Measurements from ENCODE around the gene NECTIN4. TPM values are rescaled to one million over a fixed set of nuclear protein-coding genes. Genes with fewer than 3 reads are reported as not detected.

Gene NECTIN4
- total and polyA plus RNA-seq, 2 of the 8 experiments (the other 6 are each of a cell fraction or from before 2014, with no cell fraction given) = 0.19 to 0.71 TPM

DNA sequence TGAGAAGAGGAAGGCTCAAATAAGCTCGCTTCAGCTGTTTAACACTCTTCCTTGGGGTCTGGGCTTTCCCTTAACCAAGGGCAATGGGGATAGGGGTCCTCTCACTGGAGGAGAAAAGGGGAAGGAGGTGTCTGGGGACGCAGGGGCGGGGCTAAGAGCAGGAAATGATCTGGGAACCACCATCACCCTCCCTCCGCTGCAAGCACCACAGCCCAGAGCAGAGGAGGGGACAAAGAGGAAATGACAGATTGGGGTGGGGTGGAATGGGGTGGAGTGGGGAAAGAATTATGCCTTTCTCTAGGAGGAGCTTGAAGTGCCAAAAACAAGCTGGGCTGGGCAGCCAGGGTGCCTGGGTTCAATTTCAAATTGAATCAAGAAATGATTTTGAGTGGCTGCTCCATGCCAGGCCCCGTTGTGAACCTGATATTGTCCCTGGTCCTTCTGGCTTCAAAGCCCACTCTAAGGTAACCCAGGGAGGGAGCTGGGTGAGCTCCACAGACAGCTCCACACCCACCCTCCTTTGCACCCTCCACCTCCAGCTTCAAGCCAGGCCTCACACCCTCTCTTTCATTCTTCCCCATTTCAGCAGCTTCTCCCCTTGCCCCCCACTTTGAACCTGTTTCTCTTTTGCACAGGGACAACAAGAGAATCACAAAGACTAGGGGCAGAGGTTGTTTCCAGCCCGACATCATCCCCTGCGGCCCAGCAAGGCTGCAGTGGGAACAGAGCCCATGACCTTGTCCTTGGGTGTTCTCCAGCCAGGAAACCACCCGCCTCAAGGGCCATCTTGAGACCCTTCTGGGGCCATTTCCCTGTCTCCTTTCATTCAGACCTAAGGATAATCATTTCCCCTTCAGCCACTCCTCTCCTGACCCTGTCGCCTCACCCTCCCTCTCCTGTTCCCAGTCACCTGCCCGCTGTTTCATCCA is 20.8 kb downstream of the NECTIN4 start:
- no peak overlapping the region for H2AFZ ChIP-seq (ENCODE audit: low read length)
- no peak for DNase-seq (ENCODE audit: low read depth in 1 of 2, low spot score in 2 of 2)
- TF ChIP-seq ZNF274 (IDR thresholded peaks at IDR 0.05; ENCODE audit: borderline replicate concordance, extremely low read depth, low read length) (no peak), TCF12 (IDR thresholded peaks at IDR 0.05; ENCODE audit: low read depth, low read length) (no peak), NRF1 (IDR thresholded peaks at IDR 0.05; ENCODE audit: low read depth, low read length) (no peak), E2F6 (IDR thresholded peaks at IDR 0.05) (no peak), BACH1 (IDR thresholded peaks at IDR 0.05; ENCODE audit: low read length) (no peak), CREB1 (IDR thresholded peaks at IDR 0.05) (no peak), EP300 (IDR thresholded peaks at IDR 0.05; ENCODE audit: borderline replicate concordance in 1 of 2, low read depth in 2 of 2, low read length in 2 of 2) (no peak), CTCF (IDR thresholded peaks at IDR 0.05; ENCODE audit: control extremely low read depth in 1 of 3, insufficient read depth in 1 of 3, low read depth in 1 of 3, low read length in 3 of 3) (no peak)

More for the DNA sequence above, 20.8 kb downstream of the NECTIN4 start:
- Histone ChIP-seq H3K9me3 (ENCODE audit: insufficient read depth in 2 of 2, low read depth in 1 of 2, low read length in 1 of 2) (no peaks in the 10 kb centered on the region), H2AK5ac (ENCODE audit: low read depth, low read length) (no peak overlapping the region), H3K14ac (ENCODE audit: insufficient read length) (no peak overlapping the region), H3K79me1 (ENCODE audit: low read depth, low read length) (no peaks in the 10 kb centered on the region), H3K56ac (replicated peaks; ENCODE audit: insufficient read length, low read depth, low read length) (no peak overlapping the region), H3K23me2 (ENCODE audit: low read depth, low read length) (no peaks in the 10 kb centered on the region), H3K27me3 (replicated peaks in 1 of 4; ENCODE audit: control insufficient read depth in 3 of 4, extremely low read depth in 1 of 4, insufficient read depth in 3 of 4, low read length in 3 of 4) (no peaks in the 10 kb centered on the region), H3K79me2 (ENCODE audit: control insufficient read depth in 1 of 2, insufficient read depth in 2 of 2, low read length in 2 of 2) (no peaks in the 10 kb centered on the region), H2BK120ac (replicated peaks; ENCODE audit: low read depth, low read length) (no peak overlapping the region), H3K4me3 (ENCODE audit: extremely low read depth in 1 of 4, insufficient read depth in 2 of 4, low read depth in 3 of 4, low read length in 4 of 4) (no peak overlapping the region), H2BK15ac (ENCODE audit: low read length) (0 out of 2 replicates have a peak overlapping the region, but pooled peaks have one; percentile 29), H4K5ac (ENCODE audit: insufficient read length, low read depth, low read length) (no peak overlapping the region), H2BK12ac (ENCODE audit: low read depth, low read length) (no peak overlapping the region), H3K4me2 (ENCODE audit: insufficient read depth in 1 of 2, low read depth in 2 of 2, low read length in 2 of 2) (no peak overlapping the region), H3K4me1 (replicated peaks in 1 of 4; ENCODE audit: control insufficient read depth in 3 of 4, insufficient read depth in 4 of 4, low read length in 3 of 4) (peaks cover 0 to 8% (median 3%) of the 10 kb centered on the region in 4 experiments; a peak in 3 of 7 replicates), H3K23ac (ENCODE audit: insufficient read length) (no peak overlapping the region), H2BK20ac (ENCODE audit: low read length) (no peak overlapping the region), H3K4ac (replicated peaks; ENCODE audit: insufficient read length, low read depth, low read length) (peak overlapping the region; percentile 84), H3K36me3 (ENCODE audit: control insufficient read depth in 2 of 4, insufficient read depth in 4 of 4, low read length in 3 of 4) (no peaks in the 10 kb centered on the region), H4K91ac (replicated peaks; ENCODE audit: insufficient read length, low read length) (peak overlapping the region; percentile 30), H2BK5ac (ENCODE audit: low read depth, low read length) (no peak overlapping the region), H3K27ac (ENCODE audit: low read depth, low read length) (no peak overlapping the region), H4K20me1 (replicated peaks in 1 of 2; ENCODE audit: control insufficient read depth in 1 of 2, insufficient read depth in 2 of 2, low read length in 2 of 2) (peaks cover 0 to 3% of the 10 kb centered on the region in 2 experiments), H4K8ac (ENCODE audit: extremely low read depth, insufficient read depth, low read length) (peak overlapping the region; percentile 70; the same call in 1 of the 2 replicates), H3K18ac (ENCODE audit: extremely low read depth, low read length) (no peak overlapping the region), H3K9ac (replicated peaks in 1 of 4; ENCODE audit: extremely low read depth in 1 of 4, low read depth in 3 of 4, low read length in 3 of 4) (no peak overlapping the region)
- ChIA-PET POLR2A (ENCODE audit: partially characterized antibody) (interaction anchor here (1.0 to 1.4 kb wide), 2 partner anchors 29 to 64 kb away, joined by 3 to 4 read pairs; partner anchors contain the start of genes DEDD and TSTD1), CTCF (ENCODE audit: partially characterized antibody) (interaction anchor here (0.7 to 17.8 kb wide), 6 partner anchors 9 to 288 kb away, joined by 3 to 282 read pairs (median 4); partner anchors contain the start of genes KLHDC9 and NECTIN4)
- no peak for FAIRE-seq
- WGBS, 2 experiments (ENCODE audit: extremely low coverage in 1 of 2, insufficient coverage in 1 of 2, insufficient read length in 1 of 2, insufficient replicate concordance in 2 of 2, low coverage in 1 of 2, low lambda C conversion rate in 2 of 2, missing lambda C conversion rate in 1 of 2) = 86% methylated on average over 9 of the region's 10 CpGs; no CpG with 5 or more reads in 1 of the 2 experiments
